GM12872 (cell line): Measurements from ENCODE around the gene PCED1A.

Experiments
- TF ChIP-seq, protein P1 (sequence below): IDR thresholded peaks from 3 replicates; pipeline ENCODE4 v1.5.1; 2011; ENCODE audit warnings: low read depth, mild to moderate bottlenecking, low read length, moderate library complexity; ENCODE audit not compliant: insufficient read depth

The PCED1A gene

DNA sequence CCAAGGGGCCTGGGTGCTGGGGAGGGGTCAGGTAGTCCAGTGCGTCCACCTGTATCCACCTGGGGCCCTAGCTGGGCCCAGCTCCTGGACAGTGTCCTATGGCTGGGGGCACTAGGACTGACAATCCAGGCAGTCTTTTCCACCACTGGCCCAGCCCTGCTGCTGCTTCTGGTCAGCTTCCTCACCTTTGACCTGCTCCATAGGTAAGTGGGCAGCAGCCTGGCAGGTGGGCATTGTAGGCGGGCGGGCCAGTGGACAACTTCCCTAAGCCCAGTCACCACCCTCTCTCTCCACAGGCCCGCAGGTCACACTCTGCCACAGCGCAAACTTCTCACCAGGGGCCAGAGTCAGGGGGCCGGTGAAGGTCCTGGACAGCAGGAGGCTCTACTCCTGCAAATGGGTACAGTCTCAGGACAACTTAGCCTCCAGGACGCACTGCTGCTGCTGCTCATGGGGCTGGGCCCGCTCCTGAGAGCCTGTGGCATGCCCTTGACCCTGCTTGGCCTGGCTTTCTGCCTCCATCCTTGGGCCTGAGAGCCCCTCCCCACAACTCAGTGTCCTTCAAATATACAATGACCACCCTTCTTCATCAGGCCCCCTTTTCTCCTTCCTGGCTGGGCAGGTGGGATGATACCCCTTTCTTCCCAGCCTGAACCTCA, 25.1 kb downstream of the PCED1A start:
- TF ChIP-seq, protein P1, sequence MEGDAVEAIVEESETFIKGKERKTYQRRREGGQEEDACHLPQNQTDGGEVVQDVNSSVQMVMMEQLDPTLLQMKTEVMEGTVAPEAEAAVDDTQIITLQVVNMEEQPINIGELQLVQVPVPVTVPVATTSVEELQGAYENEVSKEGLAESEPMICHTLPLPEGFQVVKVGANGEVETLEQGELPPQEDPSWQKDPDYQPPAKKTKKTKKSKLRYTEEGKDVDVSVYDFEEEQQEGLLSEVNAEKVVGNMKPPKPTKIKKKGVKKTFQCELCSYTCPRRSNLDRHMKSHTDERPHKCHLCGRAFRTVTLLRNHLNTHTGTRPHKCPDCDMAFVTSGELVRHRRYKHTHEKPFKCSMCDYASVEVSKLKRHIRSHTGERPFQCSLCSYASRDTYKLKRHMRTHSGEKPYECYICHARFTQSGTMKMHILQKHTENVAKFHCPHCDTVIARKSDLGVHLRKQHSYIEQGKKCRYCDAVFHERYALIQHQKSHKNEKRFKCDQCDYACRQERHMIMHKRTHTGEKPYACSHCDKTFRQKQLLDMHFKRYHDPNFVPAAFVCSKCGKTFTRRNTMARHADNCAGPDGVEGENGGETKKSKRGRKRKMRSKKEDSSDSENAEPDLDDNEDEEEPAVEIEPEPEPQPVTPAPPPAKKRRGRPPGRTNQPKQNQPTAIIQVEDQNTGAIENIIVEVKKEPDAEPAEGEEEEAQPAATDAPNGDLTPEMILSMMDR: no peak

DNA sequence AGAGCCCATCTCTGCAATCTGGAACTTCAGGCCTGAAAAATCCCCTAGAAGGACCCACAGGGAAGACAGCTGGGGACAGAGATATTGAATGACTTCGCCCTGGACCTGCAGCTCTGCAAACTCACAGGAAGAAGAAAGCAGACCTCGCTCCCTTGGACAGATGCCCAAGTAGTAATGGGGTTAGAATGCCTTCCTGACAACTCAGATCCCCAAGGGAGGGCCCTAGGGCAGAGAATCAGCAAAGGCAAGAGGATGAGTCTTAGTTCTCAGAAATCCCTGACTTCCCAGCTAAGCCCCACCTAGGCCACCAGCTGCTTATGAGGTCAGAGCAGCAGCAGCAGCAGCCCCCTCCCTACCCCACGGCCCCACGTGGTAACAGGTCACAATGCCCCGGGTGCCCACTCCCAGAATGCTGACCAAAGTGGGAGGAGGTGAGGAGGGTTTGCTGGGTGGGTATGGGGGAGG, 25.8 kb downstream of the PCED1A start, which contains the start of gene C20orf141:
Gene C20orf141 (plus strand): TSS at position 401 of the 465 bp plus-strand sequence. CDS start 198 bp downstream, outside the sequence.
- TF ChIP-seq, protein P1: no peak

- TF ChIP-seq, protein P1: no peak
Observed at GRCh38 chr20:2814076-2814475, 26.4 kb downstream of the PCED1A start.

GRCh38 chr20:2812189-2812588, 28.3 kb downstream of the PCED1A start:
- TF ChIP-seq, protein P1: no peak

DNA sequence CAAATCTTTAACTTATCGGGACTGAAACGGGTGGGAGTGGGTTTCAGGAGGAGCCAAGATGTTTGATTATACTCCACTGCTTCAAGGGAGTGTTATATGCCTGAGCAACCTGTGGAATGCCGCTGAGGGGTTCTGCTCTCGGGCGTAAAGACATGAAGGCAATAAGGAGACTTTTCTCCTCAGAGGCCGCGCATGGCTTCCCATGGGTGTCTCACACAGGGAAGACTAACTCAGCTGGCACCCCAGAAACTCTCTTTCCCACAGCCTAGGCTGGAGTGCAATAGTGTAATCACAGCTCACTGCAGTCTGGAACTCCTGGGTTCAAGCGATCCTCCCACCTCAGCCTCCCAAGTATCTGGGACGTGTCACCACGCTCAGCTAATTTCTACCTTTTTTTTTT, 30.8 kb downstream of the PCED1A start:
- TF ChIP-seq, protein P1: no peak

DNA sequence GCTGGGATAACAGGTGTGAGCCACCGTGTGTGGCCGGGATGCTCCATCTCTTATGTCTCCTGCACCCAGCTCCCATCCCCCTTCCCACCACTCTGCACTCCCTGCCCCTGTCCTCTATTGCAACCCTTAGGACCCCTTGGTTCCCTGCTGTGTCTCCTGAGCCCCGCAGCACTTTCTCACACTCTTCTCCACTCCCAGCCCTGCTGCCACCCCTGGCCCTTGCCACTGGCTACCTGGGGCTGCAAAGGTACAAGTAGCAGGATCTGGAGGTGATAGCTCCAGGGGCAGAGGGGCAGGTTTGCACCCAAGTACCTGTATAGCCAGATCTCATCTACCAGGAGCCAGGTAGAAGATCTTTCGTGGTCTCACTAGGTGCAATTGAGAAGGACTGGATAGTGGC, 33.4 kb downstream of the PCED1A start:
- TF ChIP-seq, protein P1: no peak

- TF ChIP-seq, protein P1: no peak
Observed at GRCh38 chr20:2806351-2806701, 34.1 kb downstream of the PCED1A start.
